ENCODE measurements around the gene EDEM2.
A peak's percentile ranks its signal among the peaks of the same experiment; 100 is the strongest.
"Not testable (repeated sequence)": the region's sequence is repeated elsewhere in the genome, so short reads cannot be mapped to it uniquely, and the experiment has no call there.

EDEM2 gene

GRCh38 chr20:35122756-35123405, 24.3 kb downstream of the EDEM2 start:
- ATAC-seq (no peak), DNase-seq (no peak)
- Mint-ChIP-seq H3K9me3 (no peaks in the 10 kb centered on the region), H3K4me1 (no peaks in the 10 kb centered on the region), H3K27me3 (no peaks in the 10 kb centered on the region), H3K4me3 (no peak overlapping the region), H3K27ac (no peak overlapping the region), H3K36me3 (ENCODE audit: low read depth) (peaks cover 35% of the 10 kb centered on the region)

- H3K27me3 Mint-ChIP-seq: no peaks in the 10 kb centered on the region
- no peak overlapping the region for H3K4me3 Mint-ChIP-seq
- H3K9me3 Mint-ChIP-seq: no peaks in the 10 kb centered on the region
- DNase-seq (no peak), ATAC-seq (no peak)
- H3K27ac Mint-ChIP-seq: no peak overlapping the region
- peaks cover 32% of the 10 kb centered on the region for H3K36me3 Mint-ChIP-seq (ENCODE audit: low read depth)
- no peaks in the 10 kb centered on the region for H3K4me1 Mint-ChIP-seq
These were observed 25.9 kb downstream of the EDEM2 start for GRCh38 chr20:35121186-35121585.

GRCh38 chr20:35120012-35120701, 27.0 kb downstream of the EDEM2 start:
- peak; percentile 40 for ATAC-seq

GRCh38 chr20:35117629-35118028, 29.5 kb downstream of the EDEM2 start:
- no peak overlapping the region for H3K4me3 Mint-ChIP-seq
- no peak for DNase-seq
- no peaks in the 10 kb centered on the region for H3K4me1 Mint-ChIP-seq
- no peak overlapping the region for H3K27ac Mint-ChIP-seq
- H3K36me3 Mint-ChIP-seq (ENCODE audit: low read depth): peaks cover 20% of the 10 kb centered on the region
- no peaks in the 10 kb centered on the region for H3K9me3 Mint-ChIP-seq
- H3K27me3 Mint-ChIP-seq: no peaks in the 10 kb centered on the region
- no peak for ATAC-seq

More at GRCh38 chr20:35120012-35120701, 27.0 kb downstream of the EDEM2 start:
- Mint-ChIP-seq H3K4me3 (no peak overlapping the region), H3K9me3 (no peaks in the 10 kb centered on the region), H3K27me3 (no peaks in the 10 kb centered on the region), H3K36me3 (ENCODE audit: low read depth) (peaks cover 32% of the 10 kb centered on the region), H3K4me1 (no peaks in the 10 kb centered on the region), H3K27ac (no peak overlapping the region)
- no peak for DNase-seq

DNA sequence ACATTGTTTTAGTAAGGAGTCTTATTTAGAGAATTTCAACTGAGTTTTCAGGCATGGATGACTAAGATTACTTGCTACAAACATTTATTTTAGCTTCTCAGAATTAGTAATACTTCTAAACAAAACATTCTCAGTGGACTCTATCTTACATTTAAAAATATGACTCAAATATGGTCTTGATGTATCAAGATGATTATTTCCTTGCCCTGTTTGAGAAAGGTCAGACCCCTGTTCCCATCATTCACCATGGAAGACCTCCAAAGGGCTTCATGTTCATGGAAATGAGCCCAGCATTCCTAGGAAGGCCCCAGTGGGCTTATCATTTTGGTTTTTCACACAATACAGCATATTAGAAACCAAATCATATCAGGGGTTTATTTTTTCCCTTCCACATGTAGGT, 29.9 kb downstream of the EDEM2 start:
- no peaks in the 10 kb centered on the region for H3K9me3 Mint-ChIP-seq
- peaks cover 20% of the 10 kb centered on the region for H3K36me3 Mint-ChIP-seq (ENCODE audit: low read depth)
- no peaks in the 10 kb centered on the region for H3K27me3 Mint-ChIP-seq
- DNase-seq: no peak
- H3K27ac Mint-ChIP-seq: peak overlapping the region; percentile 17
- no peak for ATAC-seq
- no peaks in the 10 kb centered on the region for H3K4me1 Mint-ChIP-seq
- H3K4me3 Mint-ChIP-seq: no peak overlapping the region

DNA sequence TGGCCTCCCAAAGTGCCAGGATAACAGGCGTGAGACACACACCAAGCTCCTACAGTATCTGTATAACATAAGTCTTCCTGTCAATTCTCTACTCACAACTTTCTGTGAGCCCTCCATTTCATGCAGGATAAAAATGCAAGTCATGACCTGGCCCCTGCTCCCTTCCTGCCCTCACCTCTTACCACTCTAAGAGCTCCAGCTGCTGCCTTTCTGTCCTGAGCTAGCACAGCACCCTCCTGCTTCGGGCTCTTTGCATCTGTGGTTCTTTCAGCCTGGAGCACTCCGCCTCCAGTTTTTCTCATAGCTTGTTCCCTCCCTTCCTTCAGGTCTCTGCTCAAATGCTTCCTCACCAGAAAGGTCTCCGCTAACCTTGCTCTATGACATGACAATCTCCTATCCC, 30.9 kb downstream of the EDEM2 start:
- Mint-ChIP-seq H3K36me3 (ENCODE audit: low read depth) (peaks cover 20% of the 10 kb centered on the region), H3K4me1 (no peaks in the 10 kb centered on the region), H3K9me3 (no peaks in the 10 kb centered on the region), H3K27ac (no peak overlapping the region), H3K4me3 (no peak overlapping the region), H3K27me3 (no peaks in the 10 kb centered on the region)
- ATAC-seq (no peak), DNase-seq (no peak)

- ATAC-seq (no peak), DNase-seq (no peak)
- no peak overlapping the region for H3K27ac Mint-ChIP-seq
- H3K4me1 Mint-ChIP-seq: no peaks in the 10 kb centered on the region
- no peaks in the 10 kb centered on the region for H3K27me3 Mint-ChIP-seq
- H3K36me3 Mint-ChIP-seq (ENCODE audit: low read depth): peaks cover 20% of the 10 kb centered on the region
- no peak overlapping the region for H3K4me3 Mint-ChIP-seq
- no peaks in the 10 kb centered on the region for H3K9me3 Mint-ChIP-seq
These were observed 31.5 kb downstream of the EDEM2 start for GRCh38 chr20:35115606-35116005.

GRCh38 chr20:35112276-35112675, 34.9 kb downstream of the EDEM2 start:
- not testable (repeated sequence) for H3K27ac Mint-ChIP-seq; H3K36me3 Mint-ChIP-seq (ENCODE audit: low read depth); H3K27me3 Mint-ChIP-seq; H3K9me3 Mint-ChIP-seq; ATAC-seq; H3K4me1 Mint-ChIP-seq; H3K4me3 Mint-ChIP-seq; DNase-seq

GRCh38 chr20:35111141-35111888, 35.8 kb downstream of the EDEM2 start:
- Mint-ChIP-seq H3K4me1 (no peaks in the 10 kb centered on the region), H3K27ac (no peak overlapping the region), H3K9me3 (no peaks in the 10 kb centered on the region), H3K27me3 (no peaks in the 10 kb centered on the region), H3K36me3 (ENCODE audit: low read depth) (peaks cover 10% of the 10 kb centered on the region), H3K4me3 (no peak overlapping the region)
- ATAC-seq (no peak), DNase-seq (no peak)

GRCh38 chr20:35108921-35109320, 38.2 kb downstream of the EDEM2 start:
- DNase-seq (no peak), ATAC-seq (no peak)
- H3K27ac Mint-ChIP-seq: no peak overlapping the region
- no peaks in the 10 kb centered on the region for H3K4me1 Mint-ChIP-seq
- no peaks in the 10 kb centered on the region for H3K9me3 Mint-ChIP-seq
- no peaks in the 10 kb centered on the region for H3K27me3 Mint-ChIP-seq
- no peak overlapping the region for H3K4me3 Mint-ChIP-seq
- peaks cover 2% of the 10 kb centered on the region for H3K36me3 Mint-ChIP-seq (ENCODE audit: low read depth)

DNA sequence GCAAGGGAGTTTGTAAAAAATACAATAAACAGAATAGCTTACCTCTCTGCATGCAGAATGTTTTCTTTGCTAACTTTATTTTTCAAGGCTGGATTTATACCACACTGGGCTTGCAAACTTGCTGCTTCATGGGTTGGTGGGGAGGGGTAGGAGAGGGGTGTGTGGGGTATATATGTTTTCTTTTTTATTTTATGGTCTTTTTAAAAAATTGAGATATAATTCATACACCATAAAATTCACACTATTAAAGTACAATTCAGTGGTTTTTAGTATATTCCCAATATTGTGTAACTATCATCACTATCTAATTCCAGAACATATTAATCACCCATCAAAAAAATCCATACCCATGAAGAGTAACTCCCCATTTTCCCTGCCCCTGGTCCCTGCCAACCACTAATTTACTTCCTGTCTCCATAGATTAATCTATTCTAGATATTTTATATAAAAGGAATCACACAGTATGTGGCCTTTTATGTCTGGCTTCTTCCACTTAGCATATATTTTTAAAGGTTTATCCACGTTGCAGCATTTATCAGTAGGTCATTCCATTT, 40.2 kb downstream of the EDEM2 start:
- ATAC-seq: no peak
- Mint-ChIP-seq H3K4me3 (no peak overlapping the region), H3K36me3 (ENCODE audit: low read depth) (peaks cover 2% of the 10 kb centered on the region), H3K27ac (no peak overlapping the region), H3K27me3 (no peaks in the 10 kb centered on the region), H3K9me3 (no peaks in the 10 kb centered on the region), H3K4me1 (no peaks in the 10 kb centered on the region)
- DNase-seq: no peak

DNA sequence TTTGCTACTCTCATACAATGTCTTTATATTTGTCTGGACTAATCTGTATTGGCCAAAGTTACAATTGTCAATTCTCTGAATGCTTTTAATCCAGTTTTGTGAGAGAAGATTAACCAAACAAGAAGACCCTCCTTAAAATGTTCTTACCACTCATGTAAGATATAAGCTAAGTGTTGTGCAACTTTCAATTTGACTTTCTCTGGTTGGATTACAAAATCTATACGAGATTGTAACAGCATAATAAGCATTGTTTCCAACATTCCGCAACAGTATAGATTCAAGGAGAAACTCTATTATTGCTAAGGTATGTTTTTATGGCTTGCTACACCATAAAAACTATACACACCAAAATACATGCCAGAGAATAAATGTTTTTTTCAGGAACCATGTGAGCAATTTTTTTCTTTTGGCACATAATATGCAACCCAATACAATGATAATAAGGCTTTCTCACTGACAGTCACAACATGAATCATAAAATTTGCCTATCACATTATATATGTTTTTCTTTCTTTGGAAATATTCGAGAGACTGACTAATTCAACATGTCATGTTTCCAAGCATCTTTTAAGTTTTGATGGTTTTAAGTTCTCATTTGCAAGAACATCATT, 42.3 kb downstream of the EDEM2 start:
- Mint-ChIP-seq H3K27ac (no peak overlapping the region), H3K27me3 (peaks cover 2% of the 10 kb centered on the region), H3K4me3 (no peak overlapping the region), H3K4me1 (no peaks in the 10 kb centered on the region), H3K9me3 (no peaks in the 10 kb centered on the region), H3K36me3 (ENCODE audit: low read depth) (no peaks in the 10 kb centered on the region)
- DNase-seq (no peak), ATAC-seq (no peak)

- no peak overlapping the region for H3K4me3 Mint-ChIP-seq
- no peaks in the 10 kb centered on the region for H3K9me3 Mint-ChIP-seq
- H3K36me3 Mint-ChIP-seq (ENCODE audit: low read depth): no peaks in the 10 kb centered on the region
- DNase-seq: no peak
- H3K27ac Mint-ChIP-seq: no peak overlapping the region
- peaks cover 2% of the 10 kb centered on the region for H3K27me3 Mint-ChIP-seq
- ATAC-seq: no peak
- no peaks in the 10 kb centered on the region for H3K4me1 Mint-ChIP-seq
These were observed 45.5 kb downstream of the EDEM2 start for GRCh38 chr20:35101620-35102019.

DNA sequence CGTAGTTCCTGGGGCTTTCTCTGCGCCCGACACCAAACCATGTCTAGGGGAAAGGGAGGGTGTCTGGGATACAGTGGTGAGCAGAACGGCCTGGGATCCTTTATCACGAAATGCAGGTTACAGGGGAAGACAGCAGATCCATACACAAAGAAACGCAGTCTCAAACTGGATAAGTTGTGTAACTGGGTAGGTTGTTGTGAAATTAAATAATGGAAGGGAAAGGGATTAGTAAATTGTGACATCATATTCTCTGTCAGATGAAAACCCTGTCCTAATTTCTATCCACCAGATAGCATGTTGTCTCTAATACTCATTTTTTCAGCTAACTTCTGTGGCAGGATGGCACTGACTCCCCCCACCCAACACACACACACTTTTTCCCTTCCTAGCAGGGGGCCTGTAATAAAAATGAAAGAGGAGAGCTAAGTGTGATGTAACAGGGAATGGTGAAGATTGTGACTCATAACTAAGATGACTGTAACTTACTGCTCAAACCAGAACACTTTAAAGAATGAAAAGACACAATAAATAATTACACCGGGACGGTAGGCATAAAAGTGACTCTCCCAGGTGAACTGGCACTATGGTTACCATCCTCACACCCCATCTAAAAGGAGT, 53.8 kb downstream of the EDEM2 start:
- DNase-seq (peak; percentile 30), ATAC-seq (peak; percentile 55)
- Mint-ChIP-seq H3K4me1 (peaks cover 49% of the 10 kb centered on the region), H3K4me3 (peak overlapping the region; percentile 95), H3K36me3 (ENCODE audit: low read depth) (peaks cover 8% of the 10 kb centered on the region), H3K9me3 (no peaks in the 10 kb centered on the region), H3K27ac (peak overlapping the region; percentile 99), H3K27me3 (no peaks in the 10 kb centered on the region)

Measured in activated naive CD8-positive, alpha-beta T cell treated with anti-CD3 and anti-CD28 coated beads, Interleukin-2, amount 50 U/mL, for 24 hours (primary cell).